HG03196 (cell line): ENCODE results near the gene TPRX2.
"Not testable (repeated sequence)": the region's sequence is repeated elsewhere in the genome, so short reads cannot be mapped to it uniquely, and the experiment has no call there.

Source experiments
- ATAC-seq: cut with Tn5 transposase; IDR thresholded peaks from one replicate; pipeline ENCODE4 v1.9.1; 2021; ENCODE audit not compliant: unreplicated experiment

Gene TPRX2

GRCh38 chr19:47860602-47861297 lies 1.7 kb downstream of the TPRX2 start:
- no peak for ATAC-seq

GRCh38 chr19:47861630-47862029 lies 2.6 kb downstream of the TPRX2 start:
- no peak for ATAC-seq

GRCh38 chr19:47863514-47863936 lies 4.5 kb downstream of the TPRX2 start:
- ATAC-seq: no peak

GRCh38 chr19:47865166-47865565 lies 6.1 kb downstream of the TPRX2 start:
- no peak for ATAC-seq

GRCh38 chr19:47878906-47879305 lies 19.9 kb downstream of the TPRX2 start:
- no peak for ATAC-seq

GRCh38 chr19:47879385-47879784 lies 20.4 kb downstream of the TPRX2 start:
- not testable (repeated sequence) for ATAC-seq

- no peak for ATAC-seq
Measured at GRCh38 chr19:47881757-47882156, 22.7 kb downstream of the TPRX2 start.

GRCh38 chr19:47882890-47883289 lies 23.9 kb downstream of the TPRX2 start:
- no peak for ATAC-seq

- no peak for ATAC-seq
Measured at GRCh38 chr19:47885067-47885463, 26.0 kb downstream of the TPRX2 start.

GRCh38 chr19:47886010-47886559 lies 27.1 kb downstream of the TPRX2 start, which contains the start of gene SULT2A1:
Gene SULT2A1, minus strand, starts transcription at chr19:47886315. Its CDS starts 58 bp downstream, at chr19:47886257.
- no peak for ATAC-seq

- ATAC-seq: no peak
Measured at GRCh38 chr19:47890865-47891621, 32.0 kb downstream of the TPRX2 start.

- no peak for ATAC-seq
Measured at GRCh38 chr19:47891622-47891922, 32.5 kb downstream of the TPRX2 start.

GRCh38 chr19:47891923-47892666 lies 33.1 kb downstream of the TPRX2 start:
- no peak for ATAC-seq

GRCh38 chr19:47895165-47895782 lies 36.2 kb downstream of the TPRX2 start:
- ATAC-seq: no peak

- ATAC-seq: no peak
Measured at GRCh38 chr19:47896019-47896418, 37.0 kb downstream of the TPRX2 start.

- ATAC-seq: no peak
Measured at GRCh38 chr19:47896773-47897172, 37.7 kb downstream of the TPRX2 start.

GRCh38 chr19:47897861-47898260 lies 38.8 kb downstream of the TPRX2 start:
- no peak for ATAC-seq

GRCh38 chr19:47899335-47899734 lies 40.3 kb downstream of the TPRX2 start:
- ATAC-seq: no peak

- ATAC-seq: no peak
Measured at GRCh38 chr19:47901370-47901769, 42.3 kb downstream of the TPRX2 start.

- ATAC-seq: not testable (repeated sequence)
Measured at GRCh38 chr19:47909350-47909749, 50.3 kb downstream of the TPRX2 start.

GRCh38 chr19:47910191-47910590 lies 51.2 kb downstream of the TPRX2 start:
- not testable (repeated sequence) for ATAC-seq
